Measurements from ENCODE around the gene ACADL. TPM values are rescaled to one million over a fixed set of nuclear protein-coding genes. Genes with fewer than 3 reads are reported as not detected.

Gene ACADL
- total RNA-seq, 4 donors from 2014 or later, result 0.58 to 5.9 (median 2.5) TPM

GRCh38 chr2:210250622-210251021 is 25.4 kb upstream of the ACADL start:
- Histone ChIP-seq H3K4me1 (no peaks in the 10 kb centered on the region), H3K27me3 (no peaks in the 10 kb centered on the region), H3K4me3 (no peak overlapping the region), H3K9me3 (no peaks in the 10 kb centered on the region), H3K27ac (no peak overlapping the region), H3K36me3 (no peaks in the 10 kb centered on the region)
- no peak for TF ChIP-seq CTCF (IDR thresholded peaks at IDR 0.05)
- TF ChIP-seq POLR2A (IDR thresholded peaks at IDR 0.05), result no peak
- TF ChIP-seq EP300 (IDR thresholded peaks at IDR 0.05), result no peak
- TF ChIP-seq POLR2AphosphoS5 (IDR thresholded peaks at IDR 0.05), result no peak
- 10 to 15% methylated on average over 1 of the region's 1 CpG for WGBS, 2 donors (ENCODE audit: low coverage in 1 of 2)
- no peak for ATAC-seq

GRCh38 chr2:210233487-210233886 is 8.2 kb upstream of the ACADL start:
- no peaks in the 10 kb centered on the region for H3K27me3 ChIP-seq
- WGBS, 2 donors (ENCODE audit: low coverage in 1 of 2), result 74 to 78% methylated on average over 3 of the region's 3 CpGs
- H3K9me3 ChIP-seq, result no peaks in the 10 kb centered on the region
- H3K4me1 ChIP-seq, result no peaks in the 10 kb centered on the region
- ATAC-seq, result peak; percentile 43
- no peak for TF ChIP-seq CTCF (IDR thresholded peaks at IDR 0.05)
- TF ChIP-seq EP300 (IDR thresholded peaks at IDR 0.05), result no peak
- TF ChIP-seq POLR2AphosphoS5 (IDR thresholded peaks at IDR 0.05), result no peak
- no peak for TF ChIP-seq POLR2A (IDR thresholded peaks at IDR 0.05)
- no peak overlapping the region for H3K4me3 ChIP-seq
- H3K27ac ChIP-seq, result no peak overlapping the region
- no peaks in the 10 kb centered on the region for H3K36me3 ChIP-seq

- TF ChIP-seq POLR2AphosphoS5 (IDR thresholded peaks at IDR 0.05) (no peak), CTCF (IDR thresholded peaks at IDR 0.05) (no peak), EP300 (IDR thresholded peaks at IDR 0.05) (no peak), POLR2A (IDR thresholded peaks at IDR 0.05) (no peak)
- H3K4me1 ChIP-seq, result no peaks in the 10 kb centered on the region
- peaks cover 7% of the 10 kb centered on the region for H3K27me3 ChIP-seq
- no peaks in the 10 kb centered on the region for H3K36me3 ChIP-seq
- H3K4me3 ChIP-seq, result no peak overlapping the region
- ATAC-seq, result no peak
- H3K9me3 ChIP-seq, result no peaks in the 10 kb centered on the region
- H3K27ac ChIP-seq, result no peak overlapping the region
These were observed 5.7 kb upstream of the ACADL start for GRCh38 chr2:210230984-210231383.

- WGBS, 2 donors (ENCODE audit: low coverage in 1 of 2), result 100% methylated on average over 2 of the region's 2 CpGs; no CpG with 5 or more reads in 1 of the 2 donors
- H3K4me1 ChIP-seq, result peaks cover 0 to under 1% (median 0%) of the 10 kb centered on the region in 3 donors
- H3K4me3 ChIP-seq, result no peak overlapping the region
- no peaks in the 10 kb centered on the region for H3K36me3 ChIP-seq
- TF ChIP-seq POLR2AphosphoS5 (IDR thresholded peaks at IDR 0.05), result no peak
- no peak for TF ChIP-seq CTCF (IDR thresholded peaks at IDR 0.05)
- no peak for TF ChIP-seq POLR2A (IDR thresholded peaks at IDR 0.05)
- no peak for TF ChIP-seq EP300 (IDR thresholded peaks at IDR 0.05)
- ATAC-seq, result no peak
- H3K27ac ChIP-seq, result no peak overlapping the region
- no peaks in the 10 kb centered on the region for H3K9me3 ChIP-seq
- H3K27me3 ChIP-seq, result peaks cover 11% of the 10 kb centered on the region
These were observed 5.3 kb upstream of the ACADL start for GRCh38 chr2:210230518-210230917.

- peaks cover 0 to 12% (median 5%) of the 10 kb centered on the region in 3 donors for H3K4me1 ChIP-seq
- WGBS, 2 donors (ENCODE audit: low coverage in 1 of 2), result 83% methylated on average over 1 of the region's 7 CpGs
- no peak overlapping the region for H3K4me3 ChIP-seq
- no peaks in the 10 kb centered on the region for H3K9me3 ChIP-seq
- no peaks in the 10 kb centered on the region for H3K36me3 ChIP-seq
- no peak for ATAC-seq
- peaks cover 29% of the 10 kb centered on the region for H3K27me3 ChIP-seq
- TF ChIP-seq POLR2AphosphoS5 (IDR thresholded peaks at IDR 0.05) (no peak), EP300 (IDR thresholded peaks at IDR 0.05) (no peak), POLR2A (IDR thresholded peaks at IDR 0.05) (no peak), CTCF (IDR thresholded peaks at IDR 0.05) (no peak)
- no peak overlapping the region for H3K27ac ChIP-seq
These were observed 3.3 kb upstream of the ACADL start for GRCh38 chr2:210228586-210228985.

All from gastroesophageal sphincter (tissue), 4 donors.